Ishikawa (cell line): ENCODE measurements around the gene PARD3B.

ENCODE experiments used
- CEBPB ChIP-seq: IDR thresholded peaks from 2 replicates; pipeline ENCODE4 v1.6.1; 2012
- CREB1 ChIP-seq: IDR thresholded peaks from 2 replicates; pipeline ENCODE4 v1.6.1; 2012; ENCODE audit warnings: low read depth
- EGR1 ChIP-seq: IDR thresholded peaks from 2 replicates; pipeline ENCODE4 v1.6.1; 2012
- EP300 ChIP-seq: IDR thresholded peaks from 2 replicates; pipeline ENCODE4 v1.6.1; 2012; ENCODE audit warnings: borderline replicate concordance
- FOXM1 ChIP-seq: IDR thresholded peaks from 2 replicates; pipeline ENCODE4 v1.6.1; 2012; ENCODE audit warnings: low read depth, borderline replicate concordance
- MAX ChIP-seq: IDR thresholded peaks from 2 replicates; pipeline ENCODE4 v1.6.1; 2012
- NFIC ChIP-seq: IDR thresholded peaks from 2 replicates; pipeline ENCODE4 v1.6.1; 2012
- RAD21 ChIP-seq: IDR thresholded peaks from 2 replicates; pipeline ENCODE4 v1.6.1; 2012; ENCODE audit warnings: low read depth
- TAF1 ChIP-seq: IDR thresholded peaks from 2 replicates; pipeline ENCODE4 v1.6.1; 2012; ENCODE audit warnings: low read depth, mild to moderate bottlenecking
- TCF12 ChIP-seq: IDR thresholded peaks from 2 replicates; pipeline ENCODE4 v1.6.1; 2012; ENCODE audit warnings: low read depth
- TEAD4 ChIP-seq: IDR thresholded peaks from 2 replicates; pipeline ENCODE4 v1.6.1; 2012
- YY1 ChIP-seq: IDR thresholded peaks from 2 replicates; pipeline ENCODE4 v1.6.1; 2012; ENCODE audit warnings: low read depth
- ZBTB7A ChIP-seq: IDR thresholded peaks from 2 replicates; pipeline ENCODE4 v1.6.1; 2012; ENCODE audit warnings: low read depth
- TF ChIP-seq, protein P1 (sequence below): IDR thresholded peaks from 2 replicates; pipeline ENCODE4 v1.6.1; 2012; ENCODE audit warnings: low read depth, mild to moderate bottlenecking
- TF ChIP-seq, protein P2 (sequence below): IDR thresholded peaks from 2 replicates; pipeline ENCODE4 v1.6.1; 2012

PARD3B gene

GRCh38 chr2:205509655-205510054, 964.4 kb downstream of the PARD3B start:
- TF ChIP-seq YY1 (no peak), EGR1 (no peak), FOXM1 (no peak)

GRCh38 chr2:205510345-205510744, 965.1 kb downstream of the PARD3B start:
- TF ChIP-seq CEBPB (no peak), YY1 (no peak), EP300 (no peak), MAX (no peak)

DNA sequence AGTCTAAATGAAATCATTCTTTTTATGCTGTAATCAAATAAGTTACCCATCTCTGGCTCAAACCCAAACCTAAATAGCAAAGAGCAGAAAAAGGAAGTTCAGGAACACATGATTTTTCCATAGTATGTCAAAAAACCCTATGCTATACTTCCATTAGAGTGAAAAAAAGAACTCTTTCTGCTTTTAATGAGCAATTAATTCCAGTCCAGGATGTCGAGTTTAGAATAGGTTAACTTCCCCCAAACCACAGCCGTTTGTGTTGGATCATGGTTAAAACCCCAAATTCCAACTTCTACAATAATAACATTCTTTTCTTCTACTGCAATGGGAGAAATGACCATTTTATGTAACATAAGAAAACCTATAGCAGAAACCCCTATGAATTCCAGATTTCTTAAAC, 965.9 kb downstream of the PARD3B start:
- TF ChIP-seq YY1 (no peak), TCF12 (no peak), TAF1 (no peak)
- TF ChIP-seq, protein P1, sequence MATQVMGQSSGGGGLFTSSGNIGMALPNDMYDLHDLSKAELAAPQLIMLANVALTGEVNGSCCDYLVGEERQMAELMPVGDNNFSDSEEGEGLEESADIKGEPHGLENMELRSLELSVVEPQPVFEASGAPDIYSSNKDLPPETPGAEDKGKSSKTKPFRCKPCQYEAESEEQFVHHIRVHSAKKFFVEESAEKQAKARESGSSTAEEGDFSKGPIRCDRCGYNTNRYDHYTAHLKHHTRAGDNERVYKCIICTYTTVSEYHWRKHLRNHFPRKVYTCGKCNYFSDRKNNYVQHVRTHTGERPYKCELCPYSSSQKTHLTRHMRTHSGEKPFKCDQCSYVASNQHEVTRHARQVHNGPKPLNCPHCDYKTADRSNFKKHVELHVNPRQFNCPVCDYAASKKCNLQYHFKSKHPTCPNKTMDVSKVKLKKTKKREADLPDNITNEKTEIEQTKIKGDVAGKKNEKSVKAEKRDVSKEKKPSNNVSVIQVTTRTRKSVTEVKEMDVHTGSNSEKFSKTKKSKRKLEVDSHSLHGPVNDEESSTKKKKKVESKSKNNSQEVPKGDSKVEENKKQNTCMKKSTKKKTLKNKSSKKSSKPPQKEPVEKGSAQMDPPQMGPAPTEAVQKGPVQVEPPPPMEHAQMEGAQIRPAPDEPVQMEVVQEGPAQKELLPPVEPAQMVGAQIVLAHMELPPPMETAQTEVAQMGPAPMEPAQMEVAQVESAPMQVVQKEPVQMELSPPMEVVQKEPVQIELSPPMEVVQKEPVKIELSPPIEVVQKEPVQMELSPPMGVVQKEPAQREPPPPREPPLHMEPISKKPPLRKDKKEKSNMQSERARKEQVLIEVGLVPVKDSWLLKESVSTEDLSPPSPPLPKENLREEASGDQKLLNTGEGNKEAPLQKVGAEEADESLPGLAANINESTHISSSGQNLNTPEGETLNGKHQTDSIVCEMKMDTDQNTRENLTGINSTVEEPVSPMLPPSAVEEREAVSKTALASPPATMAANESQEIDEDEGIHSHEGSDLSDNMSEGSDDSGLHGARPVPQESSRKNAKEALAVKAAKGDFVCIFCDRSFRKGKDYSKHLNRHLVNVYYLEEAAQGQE = no peak
- TF ChIP-seq, protein P2, sequence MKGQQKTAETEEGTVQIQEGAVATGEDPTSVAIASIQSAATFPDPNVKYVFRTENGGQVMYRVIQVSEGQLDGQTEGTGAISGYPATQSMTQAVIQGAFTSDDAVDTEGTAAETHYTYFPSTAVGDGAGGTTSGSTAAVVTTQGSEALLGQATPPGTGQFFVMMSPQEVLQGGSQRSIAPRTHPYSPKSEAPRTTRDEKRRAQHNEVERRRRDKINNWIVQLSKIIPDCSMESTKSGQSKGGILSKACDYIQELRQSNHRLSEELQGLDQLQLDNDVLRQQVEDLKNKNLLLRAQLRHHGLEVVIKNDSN = no peak

- no peak for TF ChIP-seq FOXM1
- no peak for TF ChIP-seq NFIC
- no peak for TF ChIP-seq TAF1
- TF ChIP-seq EGR1 = no peak
- TF ChIP-seq TEAD4 = no peak
- TF ChIP-seq RAD21 = no peak
These were observed 966.4 kb downstream of the PARD3B start for GRCh38 chr2:205511641-205512040.

DNA sequence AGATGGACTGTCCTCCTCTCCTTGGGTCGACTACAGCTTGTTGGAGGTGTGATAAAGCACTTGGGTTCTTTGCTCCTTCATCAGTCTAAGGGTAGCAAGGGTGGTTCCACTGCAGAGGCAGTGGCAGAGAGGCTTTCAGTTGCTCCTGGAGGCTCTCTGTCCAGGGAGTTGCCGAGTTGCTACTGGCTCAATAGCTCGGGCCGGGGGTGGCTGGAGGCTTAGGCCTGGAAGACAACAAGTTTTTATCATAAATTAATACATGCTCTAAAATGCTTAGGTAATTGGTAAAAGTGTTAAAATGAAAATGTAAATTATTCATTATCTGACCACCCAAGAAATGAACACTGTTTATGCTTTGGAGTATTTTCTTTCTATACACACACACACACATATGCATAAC, 975.0 kb downstream of the PARD3B start:
- TF ChIP-seq TEAD4 (no peak), FOXM1 (no peak), CEBPB (no peak), RAD21 (no peak), CREB1 (no peak), YY1 (no peak), NFIC (no peak)

GRCh38 chr2:205524656-205525055, 979.4 kb downstream of the PARD3B start:
- TF ChIP-seq TCF12 (no peak), RAD21 (no peak), TAF1 (no peak), NFIC (peak; percentile 84)

DNA sequence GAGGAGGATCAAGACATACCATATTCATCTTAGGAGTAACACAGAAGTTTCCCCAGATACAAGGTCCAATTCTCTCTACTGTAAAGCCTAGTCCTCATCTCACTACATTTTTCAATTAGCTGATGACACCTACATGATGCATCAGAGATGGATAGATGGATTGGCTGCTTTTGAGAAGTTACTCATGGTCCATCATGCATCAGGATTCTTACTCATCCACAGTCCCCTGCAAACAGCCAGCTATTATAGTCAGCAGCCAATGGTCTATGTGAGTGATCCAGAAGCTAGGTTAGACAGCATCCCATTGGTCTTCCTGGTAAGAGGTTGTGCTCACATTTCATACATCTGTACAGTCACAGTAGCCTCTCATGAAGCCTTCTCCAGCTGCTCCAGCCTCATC, 982.5 kb downstream of the PARD3B start:
- TF ChIP-seq FOXM1 = no peak
- TF ChIP-seq TAF1 = no peak
- no peak for TF ChIP-seq TEAD4
- TF ChIP-seq NFIC = no peak
- no peak for TF ChIP-seq CEBPB
- TF ChIP-seq EGR1 = no peak
- no peak for TF ChIP-seq ZBTB7A

DNA sequence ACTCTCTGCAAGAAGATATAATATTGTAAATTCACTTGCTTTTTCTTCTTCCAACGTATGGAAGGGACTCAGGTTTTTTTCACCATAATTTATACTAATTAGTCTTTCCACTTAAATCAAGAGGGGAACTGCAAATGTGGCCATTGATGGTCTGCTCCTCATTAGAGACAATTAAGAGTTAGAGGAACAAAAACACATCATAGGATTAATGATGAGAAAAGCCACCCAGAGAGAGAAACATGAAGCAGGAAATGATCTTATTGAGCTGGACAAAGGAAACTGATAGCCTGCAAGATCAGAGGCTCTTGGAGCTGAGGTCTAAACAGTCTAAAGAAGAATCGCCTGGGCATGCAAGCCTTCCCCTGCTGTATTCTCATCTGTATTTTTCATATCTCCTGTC, 985.8 kb downstream of the PARD3B start:
- TF ChIP-seq TCF12 = no peak
- no peak for TF ChIP-seq NFIC
- TF ChIP-seq FOXM1 = no peak
- no peak for TF ChIP-seq TEAD4
- TF ChIP-seq EP300 = no peak
- TF ChIP-seq YY1 = no peak
- TF ChIP-seq CEBPB = no peak

GRCh38 chr2:205531489-205532148, 986.3 kb downstream of the PARD3B start:
- TF ChIP-seq CREB1 = no peak
- TF ChIP-seq CEBPB = no peak
- no peak for TF ChIP-seq EGR1
- TF ChIP-seq YY1 = no peak
- no peak for TF ChIP-seq RAD21
- TF ChIP-seq TAF1 = no peak
- TF ChIP-seq EP300 = no peak
- TF ChIP-seq TCF12 = no peak
- TF ChIP-seq MAX = no peak
- TF ChIP-seq TEAD4 = no peak
- no peak for TF ChIP-seq FOXM1
- TF ChIP-seq ZBTB7A = no peak
- TF ChIP-seq NFIC = no peak
- TF ChIP-seq, protein P1 = no peak
- TF ChIP-seq, protein P2 = no peak
